Lower leg skin (tissue), 3 donors: Measurements from ENCODE around the gene PTGES2.

Experiments used
- CTCF ChIP-seq, 3 donors: fragments of 450-650 bp; IDR thresholded peaks; one replicate each; pipeline ENCODE4 v1.5.1; 2016; ENCODE audit warnings: antibody characterized with exemption in 3 of 3, mild to moderate bottlenecking in 3 of 3, moderate library complexity in 2 of 3
- POLR2A ChIP-seq, 2 donors: fragments of 450-650 bp; IDR thresholded peaks; one replicate each; pipeline ENCODE4 v1.6.1; 2016 to 2017; ENCODE audit warnings: antibody characterized with exemption in 2 of 2, mild to moderate bottlenecking in 1 of 2, moderate library complexity in 1 of 2

GRCh38 chr9:128118472-128118857 is 9.1 kb downstream of the PTGES2 start:
- TF ChIP-seq CTCF (IDR thresholded peaks at IDR 0.05) (no peak), POLR2A (IDR thresholded peaks at IDR 0.05) (no peak)
